OCI-LY7 (cell line): ENCODE data around the gene MACROD2. TPM values are rescaled to one million over a fixed set of nuclear protein-coding genes. Genes with fewer than 3 reads are reported as not detected.

Source experiments
- BruUV-seq: library from RNA; stranded (reverse); fragments of 400-500 nt; replicated peaks from 2 replicates; lab custom pipeline; 2021; lab: Mats Ljungman, UMichigan
- CTCF ChIA-PET: fragments of 300-600 bp; sonication (Branson Sonifier 250); formaldehyde crosslinking; loops from one replicate; lab custom pipeline; 2022; ENCODE audit warnings: antibody characterized with exemption; ENCODE audit not compliant: unreplicated experiment; lab: Charles Lee
- POLR2A ChIA-PET: fragments of 300-600 bp; sonication (Branson Sonifier 250); formaldehyde crosslinking; loops from one replicate; lab custom pipeline; 2022; ENCODE audit warnings: antibody characterized with exemption; lab: Charles Lee
- DNase-seq: peaks from one replicate; pipeline ENCODE4 v3.0.0-alpha.2; 2015; ENCODE audit warnings: low spot score
- H2AFZ ChIP-seq: fragments of 200-600 bp; sonication (generic), shearing (Covaris generic); 2 replicates; pipeline ENCODE4 v1.6.1; 2014; ENCODE audit warnings: mild to moderate bottlenecking, antibody characterized with exemption, low read length, moderate library complexity
- H3K27ac ChIP-seq: fragments of 200-600 bp; sonication (generic); 2 replicates; pipeline ENCODE4 v1.5.1; 2014; ENCODE audit warnings: mixed run types, low read depth, mild to moderate bottlenecking, moderate library complexity, low read length, inconsistent platforms; ENCODE audit not compliant: poor library complexity, severe bottlenecking
- H3K36me3 ChIP-seq: fragments of 200-600 bp; sonication (generic); 2 replicates; pipeline ENCODE4 v1.6.1; 2014; ENCODE audit warnings: mild to moderate bottlenecking, antibody characterized with exemption, low read length, moderate library complexity, mixed read lengths; ENCODE audit not compliant: insufficient read depth
- H3K4me1 ChIP-seq: fragments of 200-600 bp; sonication (generic); 2 replicates; pipeline ENCODE4 v1.5.1; 2014; ENCODE audit warnings: mild to moderate bottlenecking, low read length; ENCODE audit not compliant: insufficient read depth, poor library complexity, severe bottlenecking
- H3K4me2 ChIP-seq: fragments of 200-600 bp; sonication (generic); 2 replicates; pipeline ENCODE4 v1.6.1; 2014; ENCODE audit warnings: mild to moderate bottlenecking, low read length
- H3K4me3 ChIP-seq: fragments of 200-600 bp; sonication (generic); 2 replicates; pipeline ENCODE4 v1.5.1; 2014; ENCODE audit warnings: mild to moderate bottlenecking, low read depth, low read length; ENCODE audit not compliant: poor library complexity, severe bottlenecking
- H3K79me2 ChIP-seq: fragments of 200-600 bp; sonication (generic); 2 replicates; pipeline ENCODE4 v1.6.1; 2016; ENCODE audit warnings: low read depth, mild to moderate bottlenecking, low read length, moderate library complexity, mixed read lengths; ENCODE audit not compliant: insufficient read depth
- H3K9me2 ChIP-seq: fragments of 200-600 bp; sonication (generic); 2 replicates; pipeline ENCODE4 v1.6.1; 2016; ENCODE audit warnings: mild to moderate bottlenecking, low read length, mixed read lengths; ENCODE audit not compliant: insufficient read depth
- H3K9me3 ChIP-seq: fragments of 200-600 bp; sonication (generic); 2 replicates; pipeline ENCODE4 v1.6.1; 2014; ENCODE audit warnings: mild to moderate bottlenecking, mixed run types, low read length, mixed read lengths
- H4K20me1 ChIP-seq: fragments of 200-600 bp; sonication (generic); 2 replicates; pipeline ENCODE4 v1.6.1; 2014; ENCODE audit warnings: mild to moderate bottlenecking, antibody characterized with exemption, low read length, moderate library complexity, mixed read lengths; ENCODE audit not compliant: insufficient read depth
- CTCF ChIP-seq: fragments of 200-600 bp; sonication (generic); conservative IDR thresholded peaks from 2 replicates; pipeline ENCODE4 v1.5.1; 2014; ENCODE audit warnings: mild to moderate bottlenecking, antibody characterized with exemption, low read length, moderate library complexity, mixed read lengths
- EZH2phosphoT487 ChIP-seq: fragments of 200-600 bp; sonication (generic); IDR thresholded peaks from 2 replicates; pipeline ENCODE4 v1.6.1; 2018; ENCODE audit warnings: low read depth, borderline replicate concordance, mild to moderate bottlenecking, mixed run types, antibody characterized with exemption, low read length, moderate library complexity, mixed read lengths
- intact Hi-C: fragments of 100-400 bp; cut with micrococcal nuclease; formaldehyde crosslinking; loops from one replicate; pipeline ENCODE4 v1.10.0; 2022; ENCODE audit not compliant: unreplicated experiment
- total RNA-seq, 2 experiments: library from RNA; depleted of rRNA in 1 of 2; stranded (reverse); fragments of >200 nt in 1 of 2; shearing (Covaris generic) in 1 of 2; gene quantifications; 2 replicates each; pipeline ENCODE4 v1.2.3, GENCODE V29; 2014 to 2022

Gene MACROD2
- total RNA-seq, 2 experiments from 2014 or later: 0.09 to 4.5 TPM

- H3K27ac ChIP-seq: no peak overlapping the region
- H3K4me1 ChIP-seq: no peaks in the 10 kb centered on the region
- H3K4me3 ChIP-seq: no peak overlapping the region
- no peaks in the 10 kb centered on the region for H3K79me2 ChIP-seq
- TF ChIP-seq EZH2phosphoT487 (no peak), CTCF (no peak)
- H3K9me3 ChIP-seq: no peaks in the 10 kb centered on the region
- no peaks in the 10 kb centered on the region for H3K36me3 ChIP-seq
- ChIA-PET CTCF (no interaction called here), POLR2A (interaction anchor here (0.7 kb wide), 1 partner anchor 101 kb away, joined by 4 read pairs; no protein-coding TSS in a partner anchor)
- no peak for DNase-seq
- BruUV-seq: no TSS peak
- H2AFZ ChIP-seq: no peak overlapping the region
- H3K9me2 ChIP-seq: no peaks in the 10 kb centered on the region
- intact Hi-C loops: no loop called here
- H4K20me1 ChIP-seq: no peaks in the 10 kb centered on the region
- H3K4me2 ChIP-seq: no peak overlapping the region
Measured at GRCh38 chr20:15610787-15611186, 1615.5 kb downstream of the MACROD2 start.

GRCh38 chr20:15611541-15611940 lies 1616.2 kb downstream of the MACROD2 start:
- intact Hi-C loops: no loop called here
- Histone ChIP-seq H3K27ac (no peak overlapping the region), H3K79me2 (no peaks in the 10 kb centered on the region), H2AFZ (no peak overlapping the region), H3K36me3 (no peaks in the 10 kb centered on the region), H3K9me2 (no peaks in the 10 kb centered on the region), H3K4me3 (no peak overlapping the region), H3K4me1 (no peaks in the 10 kb centered on the region), H3K9me3 (no peaks in the 10 kb centered on the region), H3K4me2 (no peak overlapping the region), H4K20me1 (no peaks in the 10 kb centered on the region)
- DNase-seq: no peak
- POLR2A ChIA-PET: no interaction called here
- CTCF ChIA-PET: no interaction called here
- no TSS peak for BruUV-seq
- TF ChIP-seq EZH2phosphoT487: no peak
- no peak for TF ChIP-seq CTCF

- intact Hi-C loops: no loop called here
- no peak for DNase-seq
- Histone ChIP-seq H3K9me3 (no peaks in the 10 kb centered on the region), H2AFZ (no peak overlapping the region), H3K4me2 (no peak overlapping the region), H4K20me1 (no peaks in the 10 kb centered on the region), H3K27ac (no peak overlapping the region), H3K79me2 (no peaks in the 10 kb centered on the region), H3K9me2 (no peaks in the 10 kb centered on the region), H3K36me3 (no peaks in the 10 kb centered on the region), H3K4me3 (no peak overlapping the region), H3K4me1 (no peaks in the 10 kb centered on the region)
- no TSS peak for BruUV-seq
- POLR2A ChIA-PET: no interaction called here
- TF ChIP-seq EZH2phosphoT487 (no peak), CTCF (no peak)
- CTCF ChIA-PET: no interaction called here
Measured at GRCh38 chr20:15612198-15612597, 1616.9 kb downstream of the MACROD2 start.
